Measurements from ENCODE around the gene BLTP2. TPM values are rescaled to one million over a fixed set of nuclear protein-coding genes. Genes with fewer than 3 reads are reported as not detected.

Gene BLTP2
- 58.8 TPM for polyA plus RNA-seq (2013, experiment 1 of 2)
- 58.7 TPM for polyA plus RNA-seq (2013, experiment 2 of 2)

DNA sequence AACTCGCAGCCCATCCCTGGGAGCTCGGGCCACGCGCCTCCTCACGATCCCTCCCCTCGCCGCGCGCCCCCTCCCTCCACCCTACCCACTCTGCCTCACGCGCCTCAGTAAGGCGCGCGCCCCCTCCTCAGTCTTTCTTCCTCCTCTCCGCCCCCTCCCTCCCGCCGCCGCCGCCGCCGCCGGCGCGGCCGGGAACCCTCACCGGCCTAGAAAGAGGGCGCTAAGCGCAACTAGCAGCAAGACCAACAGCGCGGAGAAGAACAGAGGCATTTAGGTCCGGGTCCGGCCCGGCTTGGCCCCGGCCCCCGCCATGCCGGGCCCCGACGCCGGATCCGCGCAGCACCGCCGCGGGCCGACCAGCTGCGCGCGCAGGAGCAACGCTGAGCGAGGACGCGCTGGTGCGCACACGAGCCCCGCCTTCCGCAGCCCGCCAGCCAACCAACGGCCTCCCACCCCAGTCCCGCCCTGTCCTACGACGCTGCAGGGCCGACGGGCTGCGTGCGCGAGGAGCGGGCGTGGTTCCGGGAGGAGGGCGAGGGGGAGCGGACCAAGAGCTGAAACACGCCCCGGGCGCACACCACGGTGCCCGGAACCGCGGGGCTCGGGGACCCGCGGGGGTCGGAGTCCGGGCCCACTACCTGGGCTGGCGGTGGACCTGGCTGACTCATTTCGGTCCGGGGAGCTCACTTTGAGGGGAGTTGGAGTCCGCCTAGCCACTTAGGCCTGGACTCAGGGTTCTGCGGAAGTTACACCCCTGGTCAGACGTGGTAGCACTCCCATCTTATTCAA lies at the start of gene BLTP2:
BLTP2 (minus strand) TSS at position 372 of the 789 bp plus-strand sequence; CDS start at position 270, 102 bp downstream.
- peak within 1 kb of the TSS; percentile 97 for H3K4me3 ChIP-seq (ENCODE audit: low read length)
- H3K36me3 ChIP-seq (ENCODE audit: insufficient read depth, low read length): peaks cover 54% of the 10 kb centered on the region
- H3K9ac ChIP-seq (ENCODE audit: low read depth, low read length): peak within 1 kb of the TSS; percentile 83
- H3K27me3 ChIP-seq (ENCODE audit: insufficient read depth, low read length): no peaks in the 10 kb centered on the region
- H3K4me1 ChIP-seq (ENCODE audit: insufficient read depth, low read length): peaks cover 13% of the 10 kb centered on the region
- no peaks in the 10 kb centered on the region for H3K9me3 ChIP-seq (ENCODE audit: insufficient read depth, low read depth, low read length)
- peak within 1 kb of the TSS; percentile 96 for H3K27ac ChIP-seq (ENCODE audit: low read depth, low read length)
- under 1% methylated on average over 89 of the region's 89 CpGs for WGBS

DNA sequence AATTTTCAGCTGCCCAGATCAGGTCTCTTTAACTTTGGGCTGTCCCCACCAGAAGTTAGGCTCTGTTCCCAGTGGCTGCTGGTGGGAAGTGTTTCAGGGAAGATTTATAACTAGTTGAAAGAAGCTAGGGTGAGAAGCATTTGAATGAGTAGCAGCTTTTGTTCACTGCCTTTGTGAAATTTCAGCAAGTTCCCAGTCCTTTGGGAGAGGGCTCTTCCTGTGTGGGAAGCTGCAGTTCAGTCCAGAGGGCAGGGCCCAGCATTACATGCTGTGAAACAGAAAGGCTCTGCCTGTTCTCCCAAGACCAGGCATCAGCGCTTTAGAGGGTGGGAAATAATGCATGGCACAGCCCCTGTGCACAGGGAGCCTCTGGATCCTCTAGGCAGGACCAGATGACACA lies 48.9 kb upstream of the BLTP2 start:
- Histone ChIP-seq H3K36me3 (ENCODE audit: insufficient read depth, low read length) (peaks cover 94% of the 10 kb centered on the region), H3K27ac (ENCODE audit: low read depth, low read length) (no peak overlapping the region)
- WGBS: 94% methylated on average over 1 of the region's 1 CpG

DNA sequence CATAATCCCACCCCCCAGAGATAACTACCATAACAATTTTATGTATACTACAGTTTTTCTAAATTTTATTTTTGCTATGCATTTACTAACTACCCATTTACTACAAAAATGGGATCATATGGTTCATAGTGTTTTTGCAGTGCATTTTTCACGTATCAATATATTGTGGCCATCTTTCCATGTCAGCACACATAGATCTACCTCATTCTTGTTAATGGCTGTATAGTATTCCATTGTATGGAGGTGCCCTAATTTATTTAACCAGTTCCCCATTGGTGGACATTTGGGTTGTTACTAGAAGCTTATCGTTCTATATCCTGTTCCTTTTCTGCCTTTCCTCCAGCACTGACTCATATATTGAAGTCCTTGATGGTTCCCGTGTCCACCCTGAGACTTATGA lies 44.1 kb upstream of the BLTP2 start:
- Histone ChIP-seq H3K27ac (ENCODE audit: low read depth, low read length) (no peak overlapping the region), H3K27me3 (ENCODE audit: insufficient read depth, low read length) (no peaks in the 10 kb centered on the region), H3K9me3 (ENCODE audit: insufficient read depth, low read depth, low read length) (no peaks in the 10 kb centered on the region), H3K4me3 (ENCODE audit: low read length) (no peak overlapping the region), H3K9ac (ENCODE audit: low read depth, low read length) (no peak overlapping the region), H3K4me1 (ENCODE audit: insufficient read depth, low read length) (no peaks in the 10 kb centered on the region), H3K36me3 (ENCODE audit: insufficient read depth, low read length) (peaks cover 94% of the 10 kb centered on the region)
- WGBS: 88% methylated on average over 3 of the region's 3 CpGs

More for the DNA sequence above, 48.9 kb upstream of the BLTP2 start:
- H3K27me3 ChIP-seq (ENCODE audit: insufficient read depth, low read length): no peaks in the 10 kb centered on the region
- no peak overlapping the region for H3K9ac ChIP-seq (ENCODE audit: low read depth, low read length)
- no peaks in the 10 kb centered on the region for H3K9me3 ChIP-seq (ENCODE audit: insufficient read depth, low read depth, low read length)
- H3K4me3 ChIP-seq (ENCODE audit: low read length): no peak overlapping the region
- H3K4me1 ChIP-seq (ENCODE audit: insufficient read depth, low read length): no peaks in the 10 kb centered on the region

DNA sequence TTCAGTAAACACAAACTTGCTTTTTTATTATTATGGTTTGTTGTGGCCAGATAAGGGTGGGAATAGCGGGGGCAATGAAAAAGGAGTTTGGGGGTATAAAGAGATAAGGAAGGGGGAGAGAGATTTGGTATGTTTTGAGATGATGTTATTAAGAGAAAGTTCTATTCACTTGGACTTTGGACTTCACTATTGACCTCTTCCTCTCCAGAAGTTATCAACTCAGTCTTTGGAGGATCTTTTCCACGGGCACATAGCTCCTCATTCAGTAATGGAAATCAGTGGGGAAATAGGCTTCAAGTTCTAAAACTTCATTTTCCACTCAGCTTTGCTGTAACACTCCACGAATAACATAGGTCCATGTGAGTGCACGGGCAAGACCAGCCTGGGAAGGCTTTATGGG lies 43.5 kb upstream of the BLTP2 start:
- Histone ChIP-seq H3K9me3 (ENCODE audit: insufficient read depth, low read depth, low read length) (no peaks in the 10 kb centered on the region), H3K9ac (ENCODE audit: low read depth, low read length) (no peak overlapping the region), H3K4me1 (ENCODE audit: insufficient read depth, low read length) (no peaks in the 10 kb centered on the region), H3K27ac (ENCODE audit: low read depth, low read length) (no peak overlapping the region), H3K36me3 (ENCODE audit: insufficient read depth, low read length) (peaks cover 94% of the 10 kb centered on the region), H3K4me3 (ENCODE audit: low read length) (no peak overlapping the region), H3K27me3 (ENCODE audit: insufficient read depth, low read length) (no peaks in the 10 kb centered on the region)
- WGBS: 100% methylated on average over 3 of the region's 4 CpGs

DNA sequence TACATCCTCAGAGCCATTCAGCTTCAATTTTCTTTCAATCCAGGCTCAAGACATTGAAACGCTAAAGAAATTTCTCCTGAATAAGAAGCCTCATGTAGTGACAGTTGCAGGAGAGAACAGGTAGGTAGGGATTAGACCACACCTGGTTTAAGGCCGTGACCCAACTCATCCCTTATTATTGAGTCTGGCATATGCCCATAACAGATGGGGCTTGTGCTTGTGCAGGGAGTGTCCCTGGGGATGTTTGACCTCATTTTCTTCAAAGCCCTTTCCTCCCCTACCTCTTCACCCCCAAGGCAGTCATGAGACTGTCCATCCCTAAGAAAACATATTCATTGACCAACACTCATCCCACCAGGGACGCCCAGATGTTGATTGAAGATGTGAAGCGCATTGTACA lies 41.3 kb upstream of the BLTP2 start:
- H3K36me3 ChIP-seq (ENCODE audit: insufficient read depth, low read length): peaks cover 100% of the 10 kb centered on the region
- WGBS: 97% methylated on average over 4 of the region's 4 CpGs
- no peak overlapping the region for H3K27ac ChIP-seq (ENCODE audit: low read depth, low read length)
- H3K4me3 ChIP-seq (ENCODE audit: low read length): no peak overlapping the region
- H3K9me3 ChIP-seq (ENCODE audit: insufficient read depth, low read depth, low read length): no peaks in the 10 kb centered on the region
- no peaks in the 10 kb centered on the region for H3K4me1 ChIP-seq (ENCODE audit: insufficient read depth, low read length)
- H3K27me3 ChIP-seq (ENCODE audit: insufficient read depth, low read length): no peaks in the 10 kb centered on the region
- no peak overlapping the region for H3K9ac ChIP-seq (ENCODE audit: low read depth, low read length)

DNA sequence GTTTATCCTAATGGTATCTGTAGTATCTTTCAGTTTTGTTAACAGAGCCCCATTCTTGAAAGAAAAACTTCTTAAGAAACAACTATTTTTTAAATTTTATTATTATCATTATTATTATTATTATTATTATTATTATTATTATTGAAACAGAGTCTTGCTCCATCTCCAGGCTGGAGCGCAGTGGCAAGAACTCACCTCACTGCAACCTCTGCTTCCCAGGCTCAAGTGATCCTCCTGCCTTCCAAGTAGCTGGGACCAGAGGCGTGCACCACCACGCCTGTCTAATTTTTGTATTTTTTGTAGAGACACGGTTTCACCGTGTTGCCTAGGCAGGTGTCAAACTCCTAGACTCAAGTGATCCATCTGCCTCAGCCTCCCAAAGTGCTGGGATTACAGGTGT lies 40.4 kb upstream of the BLTP2 start:
- WGBS: 96% methylated on average over 5 of the region's 5 CpGs
- no peaks in the 10 kb centered on the region for H3K4me1 ChIP-seq (ENCODE audit: insufficient read depth, low read length)
- no peak overlapping the region for H3K27ac ChIP-seq (ENCODE audit: low read depth, low read length)
- no peak overlapping the region for H3K9ac ChIP-seq (ENCODE audit: low read depth, low read length)
- peaks cover 100% of the 10 kb centered on the region for H3K36me3 ChIP-seq (ENCODE audit: insufficient read depth, low read length)
- H3K27me3 ChIP-seq (ENCODE audit: insufficient read depth, low read length): no peaks in the 10 kb centered on the region
- no peak overlapping the region for H3K4me3 ChIP-seq (ENCODE audit: low read length)
- no peaks in the 10 kb centered on the region for H3K9me3 ChIP-seq (ENCODE audit: insufficient read depth, low read depth, low read length)

DNA sequence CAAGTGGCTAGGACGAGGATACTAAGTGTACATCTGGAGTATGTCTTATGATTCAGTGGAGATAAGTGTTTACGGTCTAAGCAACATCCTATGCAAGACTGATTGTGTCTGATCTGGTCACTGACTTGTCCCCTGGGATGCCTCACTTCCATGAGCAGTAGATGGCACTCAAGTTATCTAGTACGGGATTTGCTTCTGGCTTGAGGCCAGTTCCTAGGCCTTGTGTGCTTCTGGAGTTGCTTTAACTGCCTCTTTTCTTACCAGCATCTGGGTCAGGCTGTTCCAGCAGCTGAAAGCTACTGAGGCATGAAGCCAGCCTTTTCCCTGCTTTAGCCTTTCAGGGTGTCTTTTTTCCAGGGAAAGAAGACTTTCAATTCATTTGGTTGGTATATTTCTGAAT lies 40.0 kb upstream of the BLTP2 start:
- no peak overlapping the region for H3K4me3 ChIP-seq (ENCODE audit: low read length)
- no peaks in the 10 kb centered on the region for H3K9me3 ChIP-seq (ENCODE audit: insufficient read depth, low read depth, low read length)
- no peak overlapping the region for H3K27ac ChIP-seq (ENCODE audit: low read depth, low read length)
- H3K27me3 ChIP-seq (ENCODE audit: insufficient read depth, low read length): no peaks in the 10 kb centered on the region
- peaks cover 99% of the 10 kb centered on the region for H3K36me3 ChIP-seq (ENCODE audit: insufficient read depth, low read length)
- H3K4me1 ChIP-seq (ENCODE audit: insufficient read depth, low read length): no peaks in the 10 kb centered on the region
- no peak overlapping the region for H3K9ac ChIP-seq (ENCODE audit: low read depth, low read length)
- 95% methylated on average over 3 of the region's 3 CpGs for WGBS

DNA sequence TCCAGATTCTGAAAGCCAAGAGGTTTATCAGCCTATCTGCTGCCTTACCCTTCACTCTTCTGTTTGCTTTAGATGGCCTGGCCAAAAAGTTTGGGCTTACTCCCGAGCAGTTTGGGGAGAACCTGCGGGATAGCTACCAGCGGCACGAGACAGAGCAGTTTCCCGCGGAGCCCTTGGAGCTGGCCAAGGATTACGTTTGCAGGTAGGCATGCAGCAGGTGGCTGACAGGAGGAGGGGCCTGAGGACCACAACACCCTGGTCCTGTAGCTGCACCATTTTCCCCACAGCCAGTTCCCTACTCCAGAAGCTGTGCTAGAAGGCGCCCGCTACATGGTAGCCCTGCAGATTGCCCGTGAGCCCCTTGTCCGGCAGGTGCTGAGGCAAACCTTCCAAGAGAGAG lies 37.7 kb upstream of the BLTP2 start:
- WGBS: 95% methylated on average over 11 of the region's 11 CpGs
- Histone ChIP-seq H3K4me3 (ENCODE audit: low read length) (no peak overlapping the region), H3K27ac (ENCODE audit: low read depth, low read length) (no peak overlapping the region), H3K9ac (ENCODE audit: low read depth, low read length) (no peak overlapping the region), H3K4me1 (ENCODE audit: insufficient read depth, low read length) (no peaks in the 10 kb centered on the region), H3K9me3 (ENCODE audit: insufficient read depth, low read depth, low read length) (no peaks in the 10 kb centered on the region), H3K36me3 (ENCODE audit: insufficient read depth, low read length) (peaks cover 97% of the 10 kb centered on the region), H3K27me3 (ENCODE audit: insufficient read depth, low read length) (no peaks in the 10 kb centered on the region)

DNA sequence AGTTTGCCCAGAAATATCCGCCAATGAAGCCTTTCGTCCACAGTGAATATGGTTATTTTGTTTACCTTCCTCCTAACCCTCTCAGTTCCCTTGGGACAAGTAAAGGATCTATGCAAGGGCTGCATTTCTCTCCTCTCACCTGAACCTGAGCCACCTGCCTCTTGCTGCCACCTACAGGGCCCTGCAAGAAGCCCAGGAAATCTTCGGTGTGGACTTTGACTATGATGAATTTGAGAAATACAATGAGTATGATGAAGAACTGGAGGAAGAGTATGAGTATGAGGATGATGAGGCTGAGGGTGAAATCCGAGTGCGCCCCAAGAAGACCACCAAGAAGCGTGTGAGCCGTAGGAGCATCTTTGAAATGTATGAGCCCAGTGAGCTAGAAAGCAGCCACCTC lies 31.0 kb upstream of the BLTP2 start:
- Histone ChIP-seq H3K4me3 (ENCODE audit: low read length) (no peak overlapping the region), H3K27ac (ENCODE audit: low read depth, low read length) (no peak overlapping the region), H3K36me3 (ENCODE audit: insufficient read depth, low read length) (peaks cover 98% of the 10 kb centered on the region), H3K27me3 (ENCODE audit: insufficient read depth, low read length) (no peaks in the 10 kb centered on the region), H3K4me1 (ENCODE audit: insufficient read depth, low read length) (no peaks in the 10 kb centered on the region), H3K9me3 (ENCODE audit: insufficient read depth, low read depth, low read length) (no peaks in the 10 kb centered on the region), H3K9ac (ENCODE audit: low read depth, low read length) (no peak overlapping the region)
- 93% methylated on average over 7 of the region's 7 CpGs for WGBS

DNA sequence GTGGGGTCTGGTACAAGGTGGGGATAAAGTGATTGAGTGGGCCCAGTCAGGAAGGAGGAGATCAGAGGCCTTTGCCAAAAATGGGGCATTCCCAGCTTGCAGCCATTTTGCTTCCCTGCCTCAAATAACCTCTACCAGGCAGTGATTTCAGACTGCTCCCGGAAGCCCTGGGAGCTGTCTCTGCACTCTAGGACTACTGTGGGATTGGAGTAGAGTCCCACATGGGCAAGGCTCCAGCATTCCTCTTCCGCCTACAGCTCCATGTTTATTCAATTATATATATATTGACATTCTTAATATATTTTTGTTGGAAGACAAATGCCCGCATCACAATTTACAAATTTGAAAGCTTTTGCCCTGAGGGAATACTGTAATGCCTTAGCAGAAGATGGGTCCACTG lies 30.5 kb upstream of the BLTP2 start:
- Histone ChIP-seq H3K9ac (ENCODE audit: low read depth, low read length) (no peak overlapping the region), H3K9me3 (ENCODE audit: insufficient read depth, low read depth, low read length) (no peaks in the 10 kb centered on the region), H3K4me3 (ENCODE audit: low read length) (no peak overlapping the region), H3K27me3 (ENCODE audit: insufficient read depth, low read length) (no peaks in the 10 kb centered on the region), H3K4me1 (ENCODE audit: insufficient read depth, low read length) (no peaks in the 10 kb centered on the region), H3K36me3 (ENCODE audit: insufficient read depth, low read length) (peaks cover 97% of the 10 kb centered on the region), H3K27ac (ENCODE audit: low read depth, low read length) (no peak overlapping the region)
- 94% methylated on average over 2 of the region's 3 CpGs for WGBS

DNA sequence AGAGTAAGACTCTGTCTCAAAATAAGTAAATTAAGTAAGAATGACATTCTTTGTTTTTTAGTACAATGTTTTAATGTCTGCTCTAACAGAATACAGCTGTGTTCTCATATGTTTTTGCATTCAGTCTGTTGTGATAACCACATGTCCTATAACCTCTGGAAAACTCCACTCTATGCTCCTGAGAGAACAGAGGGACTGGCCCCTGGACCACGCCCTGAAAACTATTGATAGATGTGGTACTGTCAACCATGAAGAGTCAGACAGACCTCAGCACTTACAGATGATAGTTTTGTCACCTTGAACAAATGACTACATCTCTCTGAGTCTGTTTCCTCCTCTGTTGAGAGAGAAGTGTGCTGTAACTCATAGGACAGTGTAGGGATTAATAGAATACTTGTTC lies 25.0 kb upstream of the BLTP2 start:
- H3K36me3 ChIP-seq (ENCODE audit: insufficient read depth, low read length): peaks cover 87% of the 10 kb centered on the region

More for the DNA sequence above, 25.0 kb upstream of the BLTP2 start:
- Histone ChIP-seq H3K4me1 (ENCODE audit: insufficient read depth, low read length) (no peaks in the 10 kb centered on the region), H3K27ac (ENCODE audit: low read depth, low read length) (no peak overlapping the region), H3K27me3 (ENCODE audit: insufficient read depth, low read length) (no peaks in the 10 kb centered on the region), H3K9ac (ENCODE audit: low read depth, low read length) (no peak overlapping the region), H3K9me3 (ENCODE audit: insufficient read depth, low read depth, low read length) (no peaks in the 10 kb centered on the region), H3K4me3 (ENCODE audit: low read length) (no peak overlapping the region)
- 100% methylated on average over 1 of the region's 1 CpG for WGBS
